CD4-positive, CD25-positive, alpha-beta regulatory T cell (primary cell): Measurements from ENCODE around the gene SMDT1. TPM values are rescaled to one million over a fixed set of nuclear protein-coding genes. Genes with fewer than 3 reads are reported as not detected.
"Not testable (repeated sequence)": the region's sequence is repeated elsewhere in the genome, so short reads cannot be mapped to it uniquely, and the experiment has no call there.

Experiments used
- ATAC-seq, 2 donors: fragments of 150-1000 bp; cut with Tn5 transposase; one replicate each; pipeline ENCODE4 v1.10.0; 2021; ENCODE audit warnings: low read depth in 2 of 2, moderate number of reproducible peaks in 2 of 2, moderate library complexity in 1 of 2
- DNase-seq, 3 donors: peaks; one replicate each; pipeline versions ENCODE4 v3.0.0 to v3.0.0-alpha.2; 2012 to 2022; ENCODE audit warnings: mixed read lengths in 1 of 3
- H3K27ac ChIP-seq: one replicate; pipeline ENCODE4 v1.7.0; 2013; ENCODE audit warnings: mild to moderate bottlenecking, low read length; ENCODE audit not compliant: insufficient read depth, poor library complexity, severe bottlenecking
- H3K27me3 ChIP-seq: one replicate; pipeline ENCODE4 v1.7.0; 2013; ENCODE audit warnings: low read length; ENCODE audit not compliant: control insufficient read depth, insufficient read depth
- H3K36me3 ChIP-seq: one replicate; pipeline ENCODE4 v1.7.0; 2013; ENCODE audit warnings: mild to moderate bottlenecking, low read length, moderate library complexity; ENCODE audit not compliant: control insufficient read depth, insufficient read depth
- H3K4me1 ChIP-seq: 2 replicates; pipeline ENCODE4 v1.7.0; 2013; ENCODE audit warnings: mild to moderate bottlenecking, low read length; ENCODE audit not compliant: insufficient read depth, control insufficient read depth, poor library complexity, severe bottlenecking
- H3K4me3 ChIP-seq: one replicate; pipeline ENCODE4 v1.7.0; 2013; ENCODE audit warnings: low read depth, mild to moderate bottlenecking, low read length, moderate library complexity
- H3K9me3 ChIP-seq, 2 experiments: 1 replicate in 1 of 2; 2 replicates in 1 of 2; pipeline ENCODE4 v1.7.0; 2013; ENCODE audit warnings: low read length in 2 of 2, mild to moderate bottlenecking in 1 of 2, moderate library complexity in 1 of 2; ENCODE audit not compliant: control insufficient read depth in 2 of 2
- H3K27ac Mint-ChIP-seq, 3 donors: one replicate each; pipeline ENCODE4 v1.8.0; 2020 to 2022; ENCODE audit warnings: mild to moderate bottlenecking in 3 of 3, mixed read lengths in 3 of 3, moderate library complexity in 2 of 3
- H3K27me3 Mint-ChIP-seq: one replicate; pipeline ENCODE4 v1.8.0; 2022; ENCODE audit warnings: mild to moderate bottlenecking, mixed read lengths
- H3K36me3 Mint-ChIP-seq: one replicate; pipeline ENCODE4 v1.8.0; 2020; ENCODE audit warnings: mixed read lengths
- H3K4me1 Mint-ChIP-seq, 4 donors: one replicate each; pipeline ENCODE4 v1.8.0; 2020 to 2022; ENCODE audit warnings: mixed read lengths in 4 of 4, mild to moderate bottlenecking in 1 of 4
- H3K4me3 Mint-ChIP-seq, 4 donors: one replicate each; pipeline ENCODE4 v1.8.0; 2020 to 2022; ENCODE audit warnings: mild to moderate bottlenecking in 4 of 4, mixed read lengths in 4 of 4, moderate library complexity in 3 of 4
- H3K9me3 Mint-ChIP-seq, 7 donors: one replicate each; pipeline ENCODE4 v1.8.0; 2020 to 2022; ENCODE audit warnings: mixed read lengths in 7 of 7, mild to moderate bottlenecking in 3 of 7, moderate library complexity in 2 of 7
- polyA plus RNA-seq, 4 donors: library from polyadenylated mRNA; unstranded; fragments of 300-500 nt; fragmentation: Illumina TruSeq; gene quantifications; one replicate each; pipeline ENCODE4 v1.2.3, GENCODE V29; 2021
- total RNA-seq: library from RNA; stranded (reverse); gene quantifications from one replicate; pipeline ENCODE4 v1.2.3, GENCODE V29; 2022

Gene SMDT1
- total and polyA plus RNA-seq, 5 donors from 2014 or later = 77.0 to 263 (median 139) TPM

DNA sequence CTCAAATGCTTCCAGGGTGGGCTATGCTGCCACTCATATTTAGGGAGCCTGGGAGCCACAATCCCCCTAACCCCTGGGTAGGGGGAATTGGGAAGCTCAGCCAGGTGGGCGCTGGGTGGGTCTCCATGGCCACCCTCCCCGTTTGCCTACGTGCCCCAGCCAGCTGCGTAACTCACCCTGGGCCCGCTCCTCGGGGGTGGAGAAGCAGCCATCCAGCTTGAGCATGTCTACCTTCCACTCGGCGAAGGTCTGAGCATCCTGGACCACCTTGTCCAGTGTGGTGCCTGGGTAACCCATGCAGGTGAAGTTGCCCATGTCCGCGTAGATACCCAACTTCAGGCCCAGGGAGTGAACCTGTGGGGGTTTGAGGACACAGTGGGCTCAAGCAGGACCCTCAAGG is 12.6 kb upstream of the SMDT1 start:
- DNase-seq = no peak

DNA sequence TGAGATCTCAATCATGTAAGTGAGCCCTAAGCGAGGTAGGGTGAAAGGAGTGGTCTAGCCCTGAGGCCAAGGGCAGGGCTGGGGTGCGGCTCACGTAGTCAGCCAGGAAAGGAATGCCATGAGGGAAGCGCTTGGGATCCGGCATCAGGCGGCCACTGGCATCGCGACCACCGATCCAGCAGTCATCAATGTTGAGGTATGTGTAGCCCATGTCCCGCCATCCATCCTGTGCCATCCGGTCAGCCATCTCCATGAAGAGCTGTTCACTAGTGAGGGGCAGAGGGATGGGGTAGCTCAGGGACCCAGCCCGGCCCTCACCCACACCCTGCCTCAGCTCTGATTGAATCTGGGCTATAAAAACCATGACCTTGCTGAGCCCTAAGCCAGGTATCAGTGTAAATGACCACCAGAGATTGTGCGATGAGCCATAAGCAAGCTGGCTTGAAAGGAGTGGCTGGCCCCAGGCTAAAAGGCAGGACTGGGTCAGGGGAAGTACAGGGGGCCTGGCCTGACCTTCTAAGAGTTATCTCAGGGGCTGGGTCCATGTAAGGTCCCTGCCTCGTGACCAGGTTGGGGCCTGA is 11.7 kb upstream of the SMDT1 start:
- Histone ChIP-seq H3K36me3 (peaks cover 15% of the 10 kb centered on the region), H3K4me1 (peaks cover 35% of the 10 kb centered on the region), H3K27me3 (no peaks in the 10 kb centered on the region), H3K9me3 (no peaks in the 10 kb centered on the region), H3K27ac (no peak overlapping the region), H3K4me3 (no peak overlapping the region)
- ATAC-seq = no peak
- H3K9me3 Mint-ChIP-seq = no peaks in the 10 kb centered on the region
- peak overlapping the region in 1 of 4 donors; percentile 6 for H3K4me3 Mint-ChIP-seq
- peak overlapping the region in 1 of 3 donors; percentile 38 for H3K27ac Mint-ChIP-seq
- no peak for DNase-seq
- peaks cover 0 to 41% (median 23%) of the 10 kb centered on the region in 4 donors for H3K4me1 Mint-ChIP-seq
- no peaks in the 10 kb centered on the region for H3K27me3 Mint-ChIP-seq
- H3K36me3 Mint-ChIP-seq = peaks cover 31% of the 10 kb centered on the region

More for the DNA sequence above, 12.6 kb upstream of the SMDT1 start:
- Mint-ChIP-seq H3K4me1 (peaks cover 0 to 39% (median 23%) of the 10 kb centered on the region in 4 donors), H3K9me3 (no peaks in the 10 kb centered on the region), H3K36me3 (peaks cover 35% of the 10 kb centered on the region), H3K4me3 (peak overlapping the region in 1 of 4 donors; percentile 6), H3K27ac (no peak overlapping the region), H3K27me3 (no peaks in the 10 kb centered on the region)
- Histone ChIP-seq H3K27me3 (no peaks in the 10 kb centered on the region), H3K4me3 (no peak overlapping the region), H3K36me3 (peaks cover 19% of the 10 kb centered on the region), H3K9me3 (no peaks in the 10 kb centered on the region), H3K4me1 (peaks cover 35% of the 10 kb centered on the region), H3K27ac (no peak overlapping the region)
- ATAC-seq = no peak

DNA sequence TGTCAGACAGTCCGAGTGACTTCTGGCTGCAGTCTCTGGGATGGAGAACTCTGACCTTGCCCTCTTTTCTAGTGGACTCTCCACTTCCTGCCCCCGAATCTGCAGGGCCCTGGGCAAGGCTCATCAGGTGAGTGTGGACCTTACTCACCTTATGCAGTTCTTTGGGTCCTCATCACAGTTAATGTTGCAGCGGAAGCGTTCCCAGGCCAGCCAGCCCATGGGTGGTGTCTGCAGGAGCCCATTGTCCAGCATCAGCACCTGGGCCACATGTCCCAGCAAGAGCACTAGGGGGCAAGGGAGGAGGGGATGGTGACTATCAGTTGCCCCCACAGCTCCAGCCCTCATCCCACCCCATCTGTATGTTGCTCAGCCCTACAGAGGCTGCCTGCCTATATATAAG is 11.2 kb upstream of the SMDT1 start:
- Histone ChIP-seq H3K27ac (no peak overlapping the region), H3K27me3 (no peaks in the 10 kb centered on the region), H3K4me1 (peaks cover 35% of the 10 kb centered on the region), H3K36me3 (peaks cover 11% of the 10 kb centered on the region), H3K4me3 (no peak overlapping the region), H3K9me3 (no peaks in the 10 kb centered on the region)
- Mint-ChIP-seq H3K4me3 (peak overlapping the region in 2 of 4 donors; percentile 68 to 90), H3K36me3 (peaks cover 27% of the 10 kb centered on the region), H3K27ac (peak overlapping the region in 1 of 3 donors; percentile 38), H3K4me1 (peaks cover 0 to 45% (median 26%) of the 10 kb centered on the region in 4 donors), H3K27me3 (no peaks in the 10 kb centered on the region), H3K9me3 (no peaks in the 10 kb centered on the region)
- DNase-seq = no peak
- no peak for ATAC-seq

DNA sequence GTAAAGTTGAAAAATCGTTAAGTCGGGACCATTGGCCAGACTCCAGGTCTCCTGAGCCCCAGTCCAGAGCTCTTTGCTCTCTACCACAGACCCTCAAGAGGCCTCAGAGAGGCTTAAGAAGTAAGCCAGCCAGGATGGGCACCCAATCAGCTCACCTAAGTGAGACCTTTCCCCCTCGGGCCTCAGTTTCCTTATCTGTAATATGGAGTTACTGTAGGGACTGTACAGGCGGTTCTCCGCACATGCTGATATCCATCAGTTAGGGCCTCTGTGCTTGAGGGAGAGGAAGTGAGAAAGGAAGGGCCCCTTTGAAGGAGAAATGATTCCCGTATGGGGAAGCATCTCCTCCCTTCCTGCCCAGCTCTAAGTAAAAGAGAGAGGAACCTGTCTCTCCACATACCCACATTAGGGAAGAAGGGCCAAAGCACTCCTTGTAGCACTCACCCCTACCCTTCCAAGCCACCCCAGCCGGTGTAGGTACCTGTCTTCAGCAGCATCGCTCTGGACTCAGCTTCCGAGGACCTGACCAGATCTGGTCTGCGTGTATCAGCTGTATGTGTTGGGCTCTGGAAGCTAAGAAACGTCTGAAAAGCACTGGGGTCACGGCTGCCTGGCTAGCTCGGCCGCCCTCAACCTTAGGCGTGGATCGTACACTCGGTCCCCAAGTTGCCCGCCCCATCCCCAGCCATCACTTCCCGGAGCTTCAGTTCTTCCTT is 9.5 kb upstream of the SMDT1 start:
- peaks cover 0 to 51% (median 29%) of the 10 kb centered on the region in 4 donors for H3K4me1 Mint-ChIP-seq
- DNase-seq = no peak
- H3K27me3 Mint-ChIP-seq = no peaks in the 10 kb centered on the region

DNA sequence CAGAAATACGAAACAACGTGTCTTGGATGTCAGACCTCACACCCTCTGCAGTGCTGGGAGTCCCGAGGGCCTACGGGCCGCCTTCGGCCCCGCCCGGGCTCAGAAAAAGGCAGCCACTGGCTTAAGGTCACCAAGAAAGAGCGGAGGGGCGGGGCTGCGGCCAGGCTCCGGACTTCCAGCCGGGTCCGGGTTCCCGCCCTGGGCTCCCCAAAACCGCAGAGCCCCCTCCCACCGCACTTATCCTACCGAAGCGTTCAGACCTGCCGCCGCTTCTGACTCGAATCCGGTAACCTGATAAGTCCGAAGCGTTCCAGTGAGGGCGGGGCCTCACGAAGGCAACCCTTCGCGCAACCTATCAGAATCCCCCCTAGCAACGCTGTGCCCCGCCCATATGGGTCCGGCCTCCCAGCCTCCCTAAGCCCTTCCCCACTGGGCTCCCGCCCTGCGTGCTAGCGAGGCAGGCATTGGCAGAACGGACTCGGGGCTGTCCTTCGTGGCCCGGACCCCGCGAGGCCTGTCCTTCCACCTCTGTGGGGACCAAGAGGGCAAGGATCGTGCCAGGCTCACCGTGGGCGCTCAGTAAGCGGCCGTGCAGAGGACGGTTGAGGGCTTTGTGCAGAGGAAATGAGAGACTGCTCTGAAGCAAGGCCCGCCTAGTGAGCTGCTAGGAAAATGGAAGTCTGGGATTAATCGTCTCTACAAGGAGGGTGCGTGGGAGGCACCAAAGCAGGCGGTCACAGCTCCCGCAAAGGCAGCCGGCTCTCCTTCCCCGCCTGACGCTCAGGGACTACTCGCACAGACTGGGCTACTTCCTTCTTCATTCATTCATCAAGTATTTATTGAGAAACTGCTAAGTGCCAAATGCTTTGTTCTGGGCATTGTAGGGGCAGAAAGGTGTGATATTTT is 8.7 kb upstream of the SMDT1 start, which contains the start of gene NAGA:
Gene NAGA, minus strand, starts transcription at position 296 of the 906 bp plus-strand sequence. CDS start 515 bp downstream, outside the sequence.
- H3K4me3 ChIP-seq = peak within 1 kb of the TSS; percentile 75
- no peaks in the 10 kb centered on the region for H3K9me3 Mint-ChIP-seq
- peaks cover 7% of the 10 kb centered on the region for H3K36me3 ChIP-seq
- peaks cover 10% of the 10 kb centered on the region for H3K36me3 Mint-ChIP-seq
- DNase-seq = peak; percentile 91 to 97 (median 94)
- H3K4me3 Mint-ChIP-seq = peak within 1 kb of the TSS; percentile 90 to 95 (median 94)
- ATAC-seq = peak; percentile 97
- peak within 1 kb of the TSS; percentile 69 to 96 (median 96) for H3K27ac Mint-ChIP-seq
- peaks cover 56% of the 10 kb centered on the region for H3K4me1 ChIP-seq
- H3K27ac ChIP-seq = peak within 1 kb of the TSS; percentile 85
- H3K9me3 ChIP-seq = no peaks in the 10 kb centered on the region
- H3K27me3 Mint-ChIP-seq = no peaks in the 10 kb centered on the region
- H3K4me1 Mint-ChIP-seq = peaks cover 0 to 52% (median 28%) of the 10 kb centered on the region in 4 donors
- no peaks in the 10 kb centered on the region for H3K27me3 ChIP-seq

More for the DNA sequence above, 9.5 kb upstream of the SMDT1 start:
- Histone ChIP-seq H3K4me1 (peaks cover 50% of the 10 kb centered on the region), H3K27ac (peak overlapping the region; percentile 85), H3K4me3 (peak overlapping the region; percentile 75), H3K27me3 (no peaks in the 10 kb centered on the region), H3K36me3 (peaks cover 7% of the 10 kb centered on the region), H3K9me3 (no peaks in the 10 kb centered on the region)
- Mint-ChIP-seq H3K27ac (peak overlapping the region; percentile 43 to 96 (median 96)), H3K4me3 (peak overlapping the region; percentile 90 to 95 (median 94)), H3K9me3 (no peaks in the 10 kb centered on the region), H3K36me3 (peaks cover 18% of the 10 kb centered on the region)
- peak; percentile 2 to 5 for ATAC-seq

DNA sequence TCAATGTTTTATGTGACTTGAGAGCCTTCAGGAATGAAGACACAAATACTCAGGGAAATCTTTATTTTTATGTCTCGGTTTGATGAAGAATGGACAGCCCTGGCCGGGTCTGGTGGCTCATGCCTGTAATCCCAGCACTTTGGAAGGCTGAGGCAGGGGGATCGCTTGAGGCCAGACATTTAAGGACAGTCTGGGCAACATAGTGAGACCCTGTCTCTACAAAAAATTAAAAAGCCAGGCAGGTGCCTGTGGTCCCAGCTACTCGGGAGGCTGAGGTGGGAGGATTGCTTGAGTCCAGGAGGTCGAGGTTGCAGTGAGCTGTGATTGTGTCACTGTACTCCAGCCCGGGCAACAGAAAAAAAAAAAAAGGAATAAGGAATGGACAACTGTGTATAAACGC is 8.0 kb upstream of the SMDT1 start:
- Histone ChIP-seq H3K27ac (peak overlapping the region; percentile 85), H3K4me3 (peak overlapping the region; percentile 75), H3K4me1 (peaks cover 56% of the 10 kb centered on the region)
- not testable (repeated sequence) for H3K9me3 Mint-ChIP-seq, DNase-seq, H3K36me3 ChIP-seq, ATAC-seq, H3K27me3 Mint-ChIP-seq, H3K36me3 Mint-ChIP-seq, H3K27me3 ChIP-seq, H3K9me3 ChIP-seq
- Mint-ChIP-seq H3K4me1 (peaks cover 0 to 54% (median 26%) of the 10 kb centered on the region in 4 donors), H3K27ac (peak overlapping the region; percentile 57 to 96 (median 96)), H3K4me3 (peak overlapping the region; percentile 90 to 95 (median 94))

DNA sequence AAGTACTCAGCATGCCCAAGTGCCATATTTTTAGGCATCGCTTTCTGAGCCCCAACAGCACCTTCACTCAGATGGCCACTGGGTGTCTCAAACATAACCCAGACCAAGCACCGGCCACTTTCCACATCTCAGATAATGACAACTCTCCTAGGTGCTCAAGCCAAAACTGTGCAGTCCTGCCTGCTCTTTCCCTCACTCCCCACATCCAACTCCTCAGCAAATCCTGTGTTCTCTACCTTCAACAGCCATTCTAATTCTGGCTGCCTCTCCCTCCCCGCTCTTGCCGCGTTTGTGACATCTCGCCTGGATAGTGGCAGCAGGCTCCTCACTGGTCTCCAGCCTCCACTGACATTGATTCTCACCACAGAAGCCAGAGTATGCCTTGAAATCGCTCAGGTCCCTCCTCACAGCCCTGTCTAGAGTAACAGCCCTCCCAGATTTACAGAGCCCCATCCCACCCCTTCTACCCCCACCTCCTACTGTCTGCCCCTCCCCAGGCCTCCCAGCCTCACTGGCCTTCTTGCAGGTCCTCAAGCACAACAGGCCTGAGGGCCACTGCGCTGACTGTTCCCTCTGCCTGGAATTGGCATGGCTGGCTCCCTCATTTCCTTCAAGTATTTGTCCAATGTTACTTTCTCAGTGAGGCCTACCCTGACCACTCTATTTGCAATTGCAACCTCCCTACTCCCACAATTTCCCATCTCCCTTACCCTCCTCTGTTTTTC is 6.7 kb upstream of the SMDT1 start:
- no peak for ATAC-seq
- no peaks in the 10 kb centered on the region for H3K27me3 Mint-ChIP-seq
- Histone ChIP-seq H3K4me3 (no peak overlapping the region), H3K27ac (no peak overlapping the region), H3K36me3 (no peaks in the 10 kb centered on the region), H3K9me3 (no peaks in the 10 kb centered on the region), H3K4me1 (peaks cover 56% of the 10 kb centered on the region), H3K27me3 (no peaks in the 10 kb centered on the region)
- H3K36me3 Mint-ChIP-seq = no peaks in the 10 kb centered on the region
- H3K4me3 Mint-ChIP-seq = peak overlapping the region; percentile 70 to 90 (median 74)
- H3K27ac Mint-ChIP-seq = peak overlapping the region in 2 of 3 donors; percentile 48 to 68
- no peaks in the 10 kb centered on the region for H3K9me3 Mint-ChIP-seq
- peaks cover 0 to 51% (median 26%) of the 10 kb centered on the region in 4 donors for H3K4me1 Mint-ChIP-seq
- DNase-seq = no peak
